DMS153 treated with DMSO at 0.1 percent for 48 hours (cell line): Measurements from ENCODE around the gene SUPT4H1.

Source experiments
- DNase-seq: peaks from one replicate; lab custom pipeline; 2025; ENCODE audit not compliant: unreplicated experiment; lab: John Stamatoyannopoulos, UW

Gene SUPT4H1

DNA sequence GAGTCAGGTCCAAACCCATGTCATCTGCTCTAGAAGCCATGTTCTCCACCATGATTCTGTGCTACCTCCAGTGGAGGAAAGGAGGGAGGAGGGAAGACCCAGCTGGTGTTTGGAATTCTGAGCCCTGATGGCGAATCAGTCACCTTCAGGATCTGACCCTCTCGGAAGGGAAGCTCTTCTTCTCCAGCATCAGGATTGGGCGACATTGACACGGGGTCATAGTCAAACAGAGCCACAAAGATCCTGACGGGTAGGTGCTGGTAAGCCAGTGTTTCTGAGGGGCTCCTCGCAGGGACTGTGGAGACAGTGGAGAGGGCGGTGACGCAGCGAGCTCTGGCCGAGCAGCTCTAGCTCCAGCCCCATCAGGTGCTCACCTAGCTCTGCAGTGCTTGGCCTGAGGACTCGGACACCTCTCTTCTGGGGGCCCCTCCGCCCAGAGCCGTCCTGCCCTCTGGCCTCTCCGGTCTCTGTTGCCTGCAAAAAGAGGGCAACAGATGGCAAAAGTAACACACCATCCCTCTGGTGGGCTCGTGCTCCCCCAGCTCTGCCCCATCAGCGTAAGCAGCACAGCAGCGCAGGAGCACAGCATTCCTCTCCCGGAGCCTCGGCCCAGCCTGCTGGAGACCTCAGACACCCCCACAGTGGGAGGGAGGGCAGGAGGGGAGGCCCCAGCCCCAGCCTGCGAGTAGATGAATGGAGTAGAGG lies 44.4 kb downstream of the SUPT4H1 start:
- no peak for DNase-seq

DNA sequence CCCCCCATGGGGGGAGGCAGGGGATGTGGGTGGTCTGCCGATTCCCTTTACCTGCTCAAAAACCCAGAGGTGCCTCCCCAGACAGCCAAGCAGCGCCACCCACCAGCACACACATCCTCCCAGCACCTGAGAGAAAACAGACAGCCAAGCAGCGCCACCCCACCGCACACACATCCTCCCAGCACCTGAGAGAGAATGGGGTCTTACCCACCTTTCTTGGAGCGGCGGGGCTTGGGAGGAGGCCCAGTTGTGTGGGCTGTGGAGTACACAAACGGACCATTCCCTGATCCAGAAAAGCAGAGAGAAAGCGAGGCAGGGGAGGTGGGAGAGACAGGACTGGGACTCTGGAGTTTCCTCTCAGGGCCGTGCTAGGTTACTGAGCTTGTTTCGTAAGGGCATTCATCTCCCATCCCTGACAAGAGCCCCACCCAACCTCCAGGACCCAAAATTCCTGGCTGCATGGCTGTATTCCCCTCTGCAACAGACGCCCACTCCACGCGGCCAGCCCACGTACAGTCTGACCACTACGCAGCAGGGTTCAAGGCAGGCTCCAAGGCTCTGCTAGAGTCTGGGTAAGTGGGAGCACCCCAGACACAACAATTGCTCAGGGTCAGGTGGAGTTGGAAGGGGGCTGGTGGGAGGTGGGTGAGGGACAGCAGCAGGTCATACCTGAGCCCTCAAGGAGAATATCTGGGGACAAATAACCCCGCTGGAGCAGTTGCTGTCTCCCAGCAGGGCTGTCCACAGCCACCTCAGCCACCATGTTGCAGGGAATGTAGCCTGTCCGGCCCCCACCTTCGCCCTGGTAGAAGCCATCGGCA lies 45.7 kb downstream of the SUPT4H1 start:
- DNase-seq: no peak

DNA sequence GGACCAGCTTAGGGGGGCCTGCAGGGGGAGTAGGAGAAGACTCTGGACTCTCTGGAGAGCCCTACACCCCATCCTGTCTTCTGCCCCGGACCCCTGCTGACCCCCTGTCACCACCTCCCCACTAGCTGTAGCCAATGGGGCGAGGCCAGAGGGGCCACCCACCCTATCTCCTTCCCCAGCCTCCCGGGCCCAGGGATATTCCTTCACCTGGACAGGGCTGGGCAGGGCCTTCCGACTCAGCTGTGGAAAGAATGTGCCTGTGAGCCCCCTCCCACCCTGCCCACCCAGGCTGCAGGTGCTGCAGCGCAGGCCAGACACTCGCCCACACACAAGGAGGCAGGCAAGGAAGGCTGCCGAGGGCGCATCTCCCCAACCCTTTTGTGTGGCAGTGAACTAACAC lies 46.4 kb downstream of the SUPT4H1 start:
- DNase-seq: no peak

DNA sequence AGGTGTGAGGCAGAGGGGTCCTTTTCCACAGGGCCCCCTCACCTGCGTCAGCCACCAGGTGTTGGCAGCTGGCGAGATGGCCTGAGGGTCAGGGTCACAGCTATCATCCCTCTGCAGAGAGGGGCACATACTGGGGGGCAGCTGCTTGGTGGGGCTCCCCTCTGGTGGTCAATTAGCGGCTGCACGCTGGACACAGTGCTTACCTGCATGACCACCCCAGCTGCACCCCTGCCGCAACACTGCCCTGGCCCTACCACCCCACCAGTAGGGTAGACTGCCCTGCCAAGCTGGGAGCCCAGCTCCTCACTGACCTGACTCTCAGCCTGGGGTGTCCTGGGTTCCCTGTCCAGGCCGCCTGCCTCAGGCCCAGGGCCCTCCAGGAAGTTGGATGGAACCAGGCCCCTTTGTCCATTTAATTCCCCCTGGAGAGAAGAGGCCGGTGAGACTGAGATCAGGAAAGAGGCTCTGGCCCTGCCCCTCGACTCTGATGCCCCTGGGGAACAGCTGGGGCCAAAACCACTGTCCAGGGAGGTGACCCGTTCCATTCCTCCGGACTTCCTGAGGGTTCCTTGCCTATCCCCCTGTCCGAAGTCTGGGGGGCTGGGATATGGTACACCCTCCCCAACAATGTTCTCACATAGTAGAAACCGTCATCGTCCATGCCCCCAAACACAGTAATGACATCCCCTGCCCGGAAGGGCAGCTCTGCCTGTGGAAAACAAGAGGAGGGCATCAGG lies 47.1 kb downstream of the SUPT4H1 start:
- DNase-seq: no peak

DNA sequence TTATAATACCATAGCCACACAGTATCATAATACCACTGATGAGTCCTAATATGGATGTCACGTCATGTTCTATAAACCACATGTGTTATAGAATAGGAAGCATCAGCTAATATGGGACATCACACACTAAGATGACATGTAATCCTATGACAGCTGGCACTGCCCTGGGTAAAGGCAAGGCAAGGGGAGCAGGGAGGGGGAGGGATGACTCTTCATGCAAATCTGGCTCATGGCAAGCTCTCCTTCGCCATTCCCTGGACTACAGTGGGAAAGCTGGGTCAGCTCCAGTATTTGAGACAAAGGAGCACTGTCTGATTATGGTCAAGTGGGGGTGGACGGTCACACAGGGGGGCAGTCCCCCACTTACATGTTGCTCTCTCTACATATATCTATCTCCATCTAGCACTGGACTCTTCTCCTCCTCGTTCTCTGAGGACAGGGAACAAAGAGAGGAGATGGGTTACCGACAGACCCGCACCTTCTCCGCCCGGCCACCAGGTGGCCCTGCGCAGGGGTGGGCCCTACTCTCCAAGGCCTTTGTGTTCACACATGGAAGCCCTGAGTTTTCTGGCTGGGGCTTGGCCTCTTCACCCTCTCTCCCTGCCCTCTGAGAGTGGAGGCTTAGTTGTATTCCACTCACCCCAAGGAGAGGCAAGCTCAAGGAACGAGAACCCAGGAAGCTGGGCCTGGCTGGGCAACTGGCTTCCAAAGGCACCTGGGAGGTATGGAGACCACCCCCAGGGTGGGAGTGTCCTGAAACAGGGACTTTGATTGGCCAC lies 47.8 kb downstream of the SUPT4H1 start:
- no peak for DNase-seq

DNA sequence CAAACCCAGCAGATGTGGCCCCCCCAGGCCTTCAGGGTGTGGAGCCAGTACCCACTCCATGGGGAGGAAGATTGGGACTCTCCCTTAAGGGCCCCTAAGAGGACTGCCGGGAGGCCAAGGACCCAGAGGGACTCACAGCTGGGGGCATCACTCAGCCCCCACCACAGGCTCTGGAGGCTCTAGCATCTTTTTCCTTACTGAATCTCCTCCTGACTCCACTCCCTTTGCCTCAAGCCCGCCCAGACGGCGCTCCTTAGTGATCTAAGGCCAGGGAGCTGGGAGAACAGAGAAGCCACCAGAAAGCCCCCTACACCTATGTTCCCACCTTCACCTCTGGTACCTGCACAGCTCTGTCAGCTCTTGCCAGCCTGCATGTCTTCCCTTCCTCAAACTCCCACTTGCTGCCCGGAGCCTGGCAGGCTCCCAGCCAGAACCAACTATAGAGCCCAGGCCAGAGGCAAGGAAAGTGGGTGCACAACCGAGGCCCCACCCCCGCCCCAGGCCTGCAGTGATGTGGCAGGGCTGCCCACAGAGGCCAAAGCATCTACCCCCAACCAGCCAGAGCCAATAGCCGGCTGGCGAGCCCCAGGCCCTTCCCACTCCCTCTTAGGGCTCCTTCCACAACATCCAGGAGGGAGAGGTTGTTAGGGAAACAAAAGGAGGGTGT lies 48.9 kb downstream of the SUPT4H1 start:
- no peak for DNase-seq

DNA sequence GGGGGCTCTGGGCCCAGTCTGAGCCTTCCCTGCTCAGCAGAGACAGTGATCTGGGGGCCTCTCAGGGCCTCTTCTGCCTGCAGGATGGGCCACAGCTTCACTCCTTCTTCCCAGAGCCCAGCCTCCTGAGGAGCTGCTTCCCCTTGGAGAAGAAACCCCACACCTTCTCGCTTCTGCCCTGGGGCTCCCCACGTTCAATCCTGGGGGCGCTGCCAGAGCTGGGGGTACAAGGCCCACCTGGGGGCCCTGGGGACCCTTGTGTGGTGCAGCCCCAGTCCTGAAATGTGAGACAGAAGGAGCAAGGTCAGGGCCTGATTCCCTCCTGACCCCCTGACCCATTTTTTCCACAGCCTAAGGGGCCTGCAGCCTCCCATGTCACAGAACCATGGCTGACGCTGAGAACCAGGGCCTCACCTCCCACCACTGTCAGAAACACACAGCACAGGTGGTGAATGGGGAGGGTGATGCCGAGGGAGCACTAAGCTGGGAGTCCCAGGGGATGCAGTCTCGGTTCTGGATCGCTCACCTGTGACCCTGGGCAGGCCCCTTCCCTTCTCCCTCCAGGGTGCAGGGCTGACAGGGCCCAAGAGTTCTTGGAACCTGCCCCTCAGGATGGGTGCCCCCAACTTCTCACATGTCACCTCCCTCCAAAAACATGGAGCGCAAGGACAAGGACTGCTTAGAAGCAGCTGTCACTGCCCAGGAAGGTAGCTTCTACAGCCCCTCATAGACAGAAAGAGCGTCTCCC lies 49.7 kb downstream of the SUPT4H1 start:
- DNase-seq: no peak

DNA sequence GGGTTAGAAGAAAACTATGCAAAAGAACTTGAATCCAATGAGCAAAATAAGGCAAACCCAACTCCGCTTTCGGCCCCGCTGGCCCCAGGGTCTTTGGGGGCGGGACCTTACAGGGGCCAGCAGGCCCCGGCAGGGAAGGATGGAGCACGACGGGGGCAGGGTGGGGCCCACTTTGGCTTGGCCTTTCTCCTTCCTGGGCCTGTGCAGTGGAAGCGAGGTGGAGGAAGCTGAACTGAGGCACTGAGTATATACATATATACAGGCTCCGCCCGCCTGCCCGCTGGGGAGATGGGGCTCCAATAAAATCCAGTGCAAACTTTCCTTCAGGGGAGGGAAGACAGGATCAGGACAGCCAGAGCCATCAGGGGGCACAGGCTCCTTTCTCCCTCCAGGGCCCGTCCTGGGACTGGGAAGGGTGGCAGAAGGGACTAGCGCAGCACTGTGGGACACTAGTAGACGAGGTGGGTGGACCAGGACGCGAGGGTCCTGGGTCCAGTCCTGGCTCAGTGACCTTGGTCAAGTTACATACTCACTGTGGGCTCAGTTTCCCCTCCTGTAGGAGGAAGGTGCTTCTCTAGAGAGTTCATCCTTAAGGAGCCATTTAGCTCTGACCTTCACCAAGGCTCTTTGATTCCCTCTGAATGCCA lies 50.4 kb downstream of the SUPT4H1 start:
- no peak for DNase-seq

DNA sequence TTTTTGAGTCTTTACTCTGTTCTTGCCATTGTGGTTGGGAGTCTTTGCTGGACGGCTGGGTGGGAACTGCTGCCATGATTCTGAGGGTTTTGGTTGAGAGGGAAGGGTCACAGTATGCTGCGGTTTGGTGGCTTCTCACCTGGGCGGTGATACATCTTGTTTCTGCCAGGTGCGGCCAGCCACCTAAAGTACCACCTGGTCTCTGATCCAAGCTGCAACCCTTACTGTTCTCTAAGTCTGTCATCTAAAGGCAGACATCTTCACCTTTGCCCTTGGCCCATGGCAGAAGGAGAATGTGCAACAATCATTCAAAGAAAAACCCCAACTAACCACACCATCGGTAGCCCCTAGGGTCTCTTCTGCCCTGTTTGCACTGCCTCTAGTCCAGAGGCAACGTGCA lies 51.7 kb downstream of the SUPT4H1 start:
- no peak for DNase-seq
